ENCODE measurements around the gene SFMBT1.

SFMBT1 gene

DNA sequence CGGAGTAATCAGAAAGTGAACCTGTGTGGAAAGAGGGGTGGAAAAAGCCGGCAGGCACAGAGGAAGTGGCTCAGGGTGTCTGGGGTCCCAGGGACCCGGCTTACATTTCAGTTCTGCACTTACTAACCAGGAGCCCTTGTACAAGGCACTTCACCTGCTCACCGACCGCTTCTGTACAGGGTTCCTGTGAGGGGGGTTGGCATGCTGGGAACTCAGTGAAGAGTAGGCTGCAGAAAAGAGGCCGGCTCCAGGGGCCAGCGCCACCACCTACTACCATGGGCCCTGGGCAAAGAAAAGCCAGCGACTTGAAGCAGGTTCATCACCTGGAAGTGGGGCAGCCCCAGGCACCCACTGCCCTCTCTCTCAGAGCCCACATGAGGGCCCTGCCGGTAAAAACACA, 154.7 kb downstream of the SFMBT1 start:
- no peak for DNase-seq (ENCODE audit: low spot score)
- in situ Hi-C loops (cut with MboI; ENCODE audit: low sequenced_read_pairs, unreplicated experiment), result no loop called here
- no peak for TF ChIP-seq CTCF (IDR thresholded peaks at IDR 0.05; ENCODE audit: borderline replicate concordance, control extremely low read depth, extremely low read depth, insufficient read depth, missing control alignments)

- DNase-seq (ENCODE audit: low spot score), result no peak
- TF ChIP-seq CTCF (IDR thresholded peaks at IDR 0.05; ENCODE audit: borderline replicate concordance, control extremely low read depth, extremely low read depth, insufficient read depth, missing control alignments), result no peak
- in situ Hi-C loops (cut with MboI; ENCODE audit: low sequenced_read_pairs, unreplicated experiment), result no loop called here
These were observed 155.1 kb downstream of the SFMBT1 start for GRCh38 chr3:52890735-52891134.

GRCh38 chr3:52889901-52890300, 156.0 kb downstream of the SFMBT1 start:
- DNase-seq (ENCODE audit: low spot score), result no peak
- in situ Hi-C loops (cut with MboI; ENCODE audit: low sequenced_read_pairs, unreplicated experiment), result no loop called here
- no peak for TF ChIP-seq CTCF (IDR thresholded peaks at IDR 0.05; ENCODE audit: borderline replicate concordance, control extremely low read depth, extremely low read depth, insufficient read depth, missing control alignments)

DNA sequence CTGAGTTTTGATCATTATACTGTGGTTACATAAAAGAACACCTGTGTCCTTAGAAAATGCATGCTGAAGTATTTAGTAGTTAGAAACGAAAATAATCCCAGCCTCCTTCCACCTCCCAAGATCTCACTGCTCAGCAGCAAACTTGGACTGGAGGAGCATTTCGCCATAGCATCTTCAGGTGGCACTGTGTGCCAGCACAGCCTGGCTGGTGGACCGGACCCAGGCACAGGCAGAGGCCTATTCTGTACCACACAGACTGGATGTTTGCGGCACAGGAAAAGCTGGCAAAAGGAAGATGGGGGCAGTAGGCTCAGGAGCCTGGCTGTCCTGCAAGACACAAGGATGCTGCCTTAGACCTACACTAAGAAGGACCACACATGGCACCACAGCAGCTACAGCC, 158.7 kb downstream of the SFMBT1 start:
- TF ChIP-seq CTCF (IDR thresholded peaks at IDR 0.05; ENCODE audit: borderline replicate concordance, control extremely low read depth, extremely low read depth, insufficient read depth, missing control alignments), result no peak
- in situ Hi-C loops (cut with MboI; ENCODE audit: low sequenced_read_pairs, unreplicated experiment), result no loop called here
- no peak for DNase-seq (ENCODE audit: low spot score)

DNA sequence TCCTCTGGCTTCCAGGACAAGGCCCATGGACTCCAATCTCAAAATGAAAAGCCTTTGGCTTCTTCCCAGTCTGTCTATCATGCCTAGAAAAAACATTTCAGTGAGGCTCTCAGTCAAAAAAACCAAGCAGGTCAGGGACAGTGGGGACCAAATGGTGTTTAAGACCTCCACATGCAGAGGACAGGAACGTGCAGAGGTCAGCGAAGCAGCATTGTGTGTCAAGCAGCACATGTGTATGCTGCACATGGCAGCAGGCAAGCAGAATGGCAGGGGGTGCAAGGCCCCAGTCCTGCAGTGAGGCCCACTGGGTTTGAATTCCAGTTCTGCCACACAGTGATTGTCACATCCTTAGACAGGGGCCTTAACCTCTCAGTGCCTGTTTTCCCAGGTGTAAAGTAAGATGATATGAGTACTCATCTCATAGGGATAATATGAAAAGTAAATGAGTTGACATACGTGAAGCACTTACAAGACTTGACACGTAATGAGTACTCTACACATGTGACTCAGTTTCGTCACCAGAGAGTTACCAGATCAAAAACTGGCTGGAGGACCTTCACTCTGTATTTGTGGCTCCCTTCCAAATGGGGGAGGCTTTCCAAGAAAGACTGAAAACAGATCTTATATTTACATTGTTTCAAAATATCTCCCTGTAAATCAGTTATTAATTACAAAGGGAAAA, 159.7 kb downstream of the SFMBT1 start:
- in situ Hi-C loops (cut with MboI; ENCODE audit: low sequenced_read_pairs, unreplicated experiment), result no loop called here
- DNase-seq (ENCODE audit: low spot score), result no peak
- no peak for TF ChIP-seq CTCF (IDR thresholded peaks at IDR 0.05; ENCODE audit: borderline replicate concordance, control extremely low read depth, extremely low read depth, insufficient read depth, missing control alignments)

DNA sequence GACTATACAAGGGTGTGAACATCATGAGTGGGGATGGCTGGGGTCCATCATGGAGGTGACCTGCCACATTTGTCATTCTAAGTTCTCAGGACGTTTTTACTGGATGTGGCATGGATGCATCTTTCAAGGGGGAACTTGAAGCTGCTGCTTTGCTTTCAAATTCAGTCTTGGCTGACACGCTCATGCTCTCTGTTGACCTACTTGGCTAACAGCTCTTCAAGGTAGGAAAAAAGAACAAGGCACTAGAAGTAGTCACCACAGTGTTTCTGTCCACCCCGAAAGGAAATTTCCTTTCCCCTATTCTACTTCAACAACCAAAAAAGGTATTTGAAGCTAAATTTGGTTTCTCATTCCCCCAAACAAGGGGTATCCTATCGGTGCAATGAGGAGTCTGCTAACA, 163.5 kb downstream of the SFMBT1 start:
- in situ Hi-C loops (cut with MboI; ENCODE audit: low sequenced_read_pairs, unreplicated experiment), result no loop called here
- no peak for DNase-seq (ENCODE audit: low spot score)
- TF ChIP-seq CTCF (IDR thresholded peaks at IDR 0.05; ENCODE audit: borderline replicate concordance, control extremely low read depth, extremely low read depth, insufficient read depth, missing control alignments), result no peak
